HepG2 (cell line): ENCODE measurements around the gene IQCC. TPM values are rescaled to one million over a fixed set of nuclear protein-coding genes. Genes with fewer than 3 reads are reported as not detected.

Experiments
- AFF4 ChIP-seq: sonication (generic); formaldehyde crosslinking; IDR thresholded peaks from 2 replicates; pipeline ENCODE4 v1.4.0; 2020; ENCODE audit warnings: missing genetic modification reagents
- ATF7 ChIP-seq, 2 experiments: fragments of 450-650 bp in 1 of 2; sonication (generic) in 1 of 2; formaldehyde crosslinking in 1 of 2; IDR thresholded peaks; 2 replicates each; pipeline versions ENCODE4 v1.4.0 to v1.6.1; 2016 to 2020; ENCODE audit warnings: antibody characterized with exemption in 1 of 2, mild to moderate bottlenecking in 1 of 2, missing genetic modification reagents in 1 of 2
- CCDC6 ChIP-seq: sonication (generic); formaldehyde crosslinking; IDR thresholded peaks from 2 replicates; pipeline ENCODE4 v1.8.1; 2022; ENCODE audit warnings: mild to moderate bottlenecking, missing genetic modification reagents, moderate library complexity
- FOXK1 ChIP-seq: sonication (generic); formaldehyde crosslinking; IDR thresholded peaks from 2 replicates; pipeline ENCODE4 v1.4.0; 2020; ENCODE audit warnings: low read depth, missing genetic modification reagents, borderline replicate concordance
- GABPA ChIP-seq, 2 experiments: IDR thresholded peaks; 2 replicates each; pipeline ENCODE4 v1.6.1; 2011 to 2016; ENCODE audit warnings: low read depth in 2 of 2, low read length in 1 of 2, missing biosample characterization in 1 of 2, missing genetic modification characterization in 1 of 2
- GFI1 ChIP-seq: sonication (generic); formaldehyde crosslinking; IDR thresholded peaks from 2 replicates; pipeline ENCODE4 v1.5.0; 2020; ENCODE audit warnings: missing genetic modification reagents, mild to moderate bottlenecking, borderline replicate concordance
- IKZF4 ChIP-seq: sonication (generic); formaldehyde crosslinking; IDR thresholded peaks from 2 replicates; pipeline ENCODE4 v1.5.1; 2020; ENCODE audit warnings: borderline replicate concordance, mild to moderate bottlenecking, low read depth, missing genetic modification reagents; ENCODE audit errors: not compliant biosample characterization
- NFKBIZ ChIP-seq: IDR thresholded peaks from 2 replicates; pipeline ENCODE4 v1.6.1; 2018; ENCODE audit warnings: missing genetic modification reagents, missing compliant biosample characterization
- SIX4 ChIP-seq: sonication (generic); formaldehyde crosslinking; IDR thresholded peaks from 2 replicates; pipeline ENCODE4 v1.4.0; 2020; ENCODE audit warnings: missing genetic modification reagents
- TFDP1 ChIP-seq: IDR thresholded peaks from 2 replicates; pipeline ENCODE4 v1.6.1; 2016; ENCODE audit warnings: missing compliant biosample characterization, missing genetic modification reagents, borderline replicate concordance
- WIZ ChIP-seq: sonication (generic); formaldehyde crosslinking; IDR thresholded peaks from 2 replicates; pipeline ENCODE4 v1.5.1; 2020; ENCODE audit warnings: mild to moderate bottlenecking, missing genetic modification reagents
- ZBTB10 ChIP-seq: sonication (generic); formaldehyde crosslinking; IDR thresholded peaks from 2 replicates; pipeline ENCODE4 v1.4.0; 2020; ENCODE audit warnings: missing genetic modification reagents, borderline replicate concordance
- ZBTB25 ChIP-seq: IDR thresholded peaks from 2 replicates; pipeline ENCODE4 v1.6.1; 2018; ENCODE audit warnings: missing genetic modification reagents
- ZFAT ChIP-seq: sonication (generic); formaldehyde crosslinking; conservative IDR thresholded peaks from 2 replicates; pipeline ENCODE4 v1.8.1; 2023; ENCODE audit warnings: missing genetic modification reagents, inconsistent platforms
- ZNF232 ChIP-seq: sonication (generic); formaldehyde crosslinking; IDR thresholded peaks from 2 replicates; pipeline ENCODE4 v1.4.0; 2020; ENCODE audit warnings: missing genetic modification reagents, borderline replicate concordance
- ZNF549 ChIP-seq: sonication (generic); formaldehyde crosslinking; IDR thresholded peaks from 2 replicates; pipeline ENCODE4 v1.5.0; 2020; ENCODE audit warnings: missing genetic modification reagents
- ZNF800 ChIP-seq: sonication (generic); formaldehyde crosslinking; IDR thresholded peaks from 2 replicates; pipeline ENCODE4 v1.4.0; 2020; ENCODE audit warnings: missing genetic modification reagents
- polyA plus RNA-seq, 8 experiments: library from polyadenylated mRNA; depleted of rRNA in 3 of 8; stranded (reverse) in 7 of 8; unstranded in 1 of 8; fragments of >200 nt; fragmentation: Illumina TruSeq in 4 of 8; extraction: Trizol in 4 of 8; gene quantifications; 2 replicates each; pipeline versions ENCODE4 v1.2.1 to v1.2.3, GENCODE V29; 2011 to 2016; ENCODE audit warnings: low read depth in 4 of 8, missing spikeins in 1 of 8, mixed read lengths in 1 of 8; ENCODE audit not compliant: insufficient read depth in 1 of 8
- total RNA-seq, 5 experiments: library from RNA; depleted of rRNA; stranded (reverse); fragments of >200 nt; fragmentation: Illumina TruSeq; extraction: Trizol; gene quantifications; 2 replicates each; pipeline ENCODE4 v1.2.3, GENCODE V29; 2016; ENCODE audit warnings: low read depth in 1 of 5

The IQCC gene
- total and polyA plus RNA-seq, 2 of the 13 experiments (the other 11 are each of a cell fraction or from before 2014, with no cell fraction given): 1.7 to 3.0 TPM

DNA sequence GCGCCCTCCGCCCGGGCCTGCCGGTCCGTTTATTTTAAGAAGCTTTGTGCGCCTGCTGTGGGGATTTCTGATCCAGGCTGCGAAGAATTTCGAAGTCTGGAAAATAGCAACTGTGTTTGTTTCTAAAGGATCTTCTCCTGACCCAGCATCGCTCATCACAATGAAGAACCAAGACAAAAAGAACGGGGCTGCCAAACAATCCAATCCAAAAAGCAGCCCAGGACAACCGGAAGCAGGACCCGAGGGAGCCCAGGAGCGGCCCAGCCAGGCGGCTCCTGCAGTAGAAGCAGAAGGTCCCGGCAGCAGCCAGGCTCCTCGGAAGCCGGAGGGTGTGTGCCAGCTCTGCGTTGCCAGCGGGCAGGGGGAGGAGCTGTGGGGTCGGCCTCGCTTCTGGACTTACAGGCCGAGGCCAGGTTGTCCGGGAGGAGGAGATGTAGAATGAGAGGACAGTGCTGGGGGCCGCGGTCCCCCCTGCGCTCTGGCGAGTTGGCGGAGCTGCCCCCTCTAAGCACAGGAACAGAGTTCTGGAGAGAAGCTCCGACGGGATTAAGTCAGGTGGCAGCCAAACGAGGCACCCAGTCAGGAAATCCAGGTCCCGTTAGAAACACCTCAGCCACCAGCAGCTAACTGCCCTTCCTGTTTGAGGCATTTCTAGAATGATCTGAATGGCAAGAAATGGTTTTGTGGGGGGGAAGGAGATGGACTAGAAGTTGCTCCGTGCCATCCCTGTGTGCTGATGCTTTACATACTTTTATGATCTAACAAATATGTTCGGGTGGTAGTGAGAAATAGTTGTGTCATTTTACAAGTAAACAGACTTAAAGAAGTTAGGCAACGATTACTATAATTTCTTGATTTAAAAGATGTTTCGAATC is 25.0 kb upstream of the IQCC start (continued):
- TF ChIP-seq ZBTB10 (no peak), AFF4 (no peak), WIZ (CRISPR knock-in tag) (no peak), ATF7 (IDR thresholded peaks at IDR 0.05) (no peak), ATF7 (CRISPR knock-in tag; IDR thresholded peaks at IDR 0.05) (no peak), ZFAT (CRISPR knock-in tag) (no peak), FOXK1 (no peak), CCDC6 (CRISPR knock-in tag) (no peak), NFKBIZ (CRISPR knock-in tag) (no peak), ZNF800 (CRISPR knock-in tag) (no peak), SIX4 (CRISPR knock-in tag) (no peak), GFI1 (CRISPR knock-in tag) (peak; percentile 44; the same call in 1 of the 2 replicates), IKZF4 (no peak), GABPA (IDR thresholded peaks at IDR 0.05; ENCODE audit: low read depth, low read length) (no peak), GABPA (CRISPR knock-in tag; IDR thresholded peaks at IDR 0.05; ENCODE audit: low read depth) (peak; percentile 19; the same call in 1 of the 2 replicates), ZNF549 (no peak), ZBTB25 (CRISPR knock-in tag) (no peak), TFDP1 (no peak), ZNF232 (CRISPR knock-in tag) (no peak)
